Karpas-422 (cell line): Measurements from ENCODE around the gene OR5B3. TPM values are rescaled to one million over a fixed set of nuclear protein-coding genes. Genes with fewer than 3 reads are reported as not detected.
"Not testable (repeated sequence)": the region's sequence is repeated elsewhere in the genome, so short reads cannot be mapped to it uniquely, and the experiment has no call there.

ENCODE experiments used
- DNase-seq: peaks from one replicate; pipeline ENCODE4 v3.0.0-alpha.2; 2015
- H2AFZ ChIP-seq: fragments of 200-600 bp; sonication (generic); 2 replicates; pipeline ENCODE4 v1.6.1; 2014; ENCODE audit warnings: antibody characterized with exemption, low read length, mixed read lengths
- H3K27ac ChIP-seq: fragments of 200-600 bp; sonication (generic); 2 replicates; pipeline ENCODE4 v1.5.1; 2014; ENCODE audit warnings: mild to moderate bottlenecking, low read length, moderate library complexity
- H3K27me3 ChIP-seq: fragments of 200-600 bp; sonication (generic); 2 replicates; pipeline ENCODE4 v1.6.1; 2014; ENCODE audit warnings: low read length, mixed read lengths
- H3K36me3 ChIP-seq: fragments of 200-600 bp; sonication (generic); 2 replicates; pipeline ENCODE4 v1.6.1; 2014; ENCODE audit warnings: low read length, mixed read lengths; ENCODE audit not compliant: insufficient read depth
- H3K4me1 ChIP-seq: fragments of 200-600 bp; sonication (generic); 2 replicates; pipeline ENCODE4 v1.6.1; 2014; ENCODE audit warnings: mild to moderate bottlenecking, low read length, mixed read lengths
- H3K4me2 ChIP-seq: fragments of 200-600 bp; sonication (generic); 2 replicates; pipeline ENCODE4 v1.6.1; 2014; ENCODE audit warnings: low read length, low read depth, mild to moderate bottlenecking; ENCODE audit not compliant: poor library complexity, severe bottlenecking
- H3K4me3 ChIP-seq: fragments of 200-600 bp; sonication (generic); 2 replicates; pipeline ENCODE4 v1.5.1; 2014; ENCODE audit warnings: mild to moderate bottlenecking, antibody characterized with exemption, low read length, mixed read lengths
- H3K79me2 ChIP-seq: fragments of 200-600 bp; sonication (generic); 2 replicates; pipeline ENCODE4 v1.6.1; 2014; ENCODE audit warnings: mild to moderate bottlenecking, low read length, mixed read lengths
- H3K9ac ChIP-seq: fragments of 200-600 bp; sonication (generic); 2 replicates; pipeline ENCODE4 v1.6.0; 2014; ENCODE audit warnings: low read length
- H3K9me2 ChIP-seq: fragments of 200-600 bp; sonication (generic), shearing (Covaris generic); replicated peaks from 2 replicates; pipeline ENCODE4 v1.6.0; 2014; ENCODE audit warnings: mild to moderate bottlenecking, low read length, moderate library complexity; ENCODE audit not compliant: insufficient read depth
- H3K9me3 ChIP-seq: fragments of 300-700, 200-600 bp; sonication (generic); 2 replicates; pipeline ENCODE4 v1.6.1; 2014; ENCODE audit warnings: low read length, mixed read lengths
- H4K20me1 ChIP-seq: fragments of 200-600 bp; sonication (generic); 2 replicates; pipeline ENCODE4 v1.6.1; 2014; ENCODE audit warnings: mild to moderate bottlenecking, antibody characterized with exemption, low read length, low read depth; ENCODE audit not compliant: insufficient read depth
- total RNA-seq: library from RNA; depleted of rRNA; stranded (reverse); fragments of >200 nt; shearing (Covaris generic); gene quantifications from 2 replicates; pipeline ENCODE4 v1.2.3, GENCODE V29; 2014; ENCODE audit warnings: low replicate concordance

The OR5B3 gene
- total RNA-seq, 1 experiment from 2014 or later, result not detected

GRCh38 chr11:58429273-58429672, 22.6 kb upstream of the OR5B3 start:
- no peak overlapping the region for H2AFZ ChIP-seq
- no peak overlapping the region for H3K9ac ChIP-seq
- no peaks in the 10 kb centered on the region for H3K9me3 ChIP-seq
- no peak for DNase-seq
- H3K79me2 ChIP-seq, result no peaks in the 10 kb centered on the region
- H3K9me2 ChIP-seq, result no peaks in the 10 kb centered on the region
- H3K4me2 ChIP-seq, result no peak overlapping the region
- H3K27ac ChIP-seq, result no peak overlapping the region
- H3K4me3 ChIP-seq, result no peak overlapping the region
- no peaks in the 10 kb centered on the region for H3K4me1 ChIP-seq
- H4K20me1 ChIP-seq, result no peaks in the 10 kb centered on the region
- H3K36me3 ChIP-seq, result no peaks in the 10 kb centered on the region
- H3K27me3 ChIP-seq, result no peaks in the 10 kb centered on the region

- Histone ChIP-seq H3K27me3 (no peaks in the 10 kb centered on the region), H3K4me2 (no peak within 1 kb of the TSS), H3K36me3 (no peaks in the 10 kb centered on the region), H3K9me3 (no peaks in the 10 kb centered on the region), H3K4me3 (no peak within 1 kb of the TSS), H3K9me2 (no peaks in the 10 kb centered on the region), H3K4me1 (no peaks in the 10 kb centered on the region), H3K9ac (no peak within 1 kb of the TSS), H4K20me1 (no peaks in the 10 kb centered on the region), H2AFZ (no peak within 1 kb of the TSS), H3K79me2 (no peaks in the 10 kb centered on the region), H3K27ac (no peak within 1 kb of the TSS)
- no peak for DNase-seq
These were observed 21.3 kb upstream of the OR5B3 start, which contains the start of gene OR5B2 for GRCh38 chr11:58428021-58428420. Gene OR5B2 (minus strand): TSS chr11:58428121. CDS start chr11:58423261, 4,860 bp downstream.

- H4K20me1 ChIP-seq, H3K27ac ChIP-seq, H3K4me3 ChIP-seq, H3K27me3 ChIP-seq, H2AFZ ChIP-seq, DNase-seq, H3K9me3 ChIP-seq, H3K36me3 ChIP-seq, H3K9ac ChIP-seq, H3K4me2 ChIP-seq, H3K4me1 ChIP-seq, H3K9me2 ChIP-seq, H3K79me2 ChIP-seq: not testable (repeated sequence)
These were observed 7.1 kb downstream of the OR5B3 start for GRCh38 chr11:58399622-58400021.

GRCh38 chr11:58395581-58395980, 11.1 kb downstream of the OR5B3 start:
- H3K4me1 ChIP-seq, result no peaks in the 10 kb centered on the region
- H3K4me2 ChIP-seq, result no peak overlapping the region
- no peak overlapping the region for H3K9ac ChIP-seq
- H3K9me2 ChIP-seq, result no peaks in the 10 kb centered on the region
- no peak overlapping the region for H3K4me3 ChIP-seq
- no peak overlapping the region for H3K27ac ChIP-seq
- no peaks in the 10 kb centered on the region for H3K27me3 ChIP-seq
- H2AFZ ChIP-seq, result no peak overlapping the region
- H3K9me3 ChIP-seq, result no peaks in the 10 kb centered on the region
- no peak for DNase-seq
- no peaks in the 10 kb centered on the region for H3K79me2 ChIP-seq
- no peaks in the 10 kb centered on the region for H4K20me1 ChIP-seq
- H3K36me3 ChIP-seq, result no peaks in the 10 kb centered on the region

- no peak for DNase-seq
- H2AFZ ChIP-seq, result no peak overlapping the region
- H3K9me3 ChIP-seq, result no peaks in the 10 kb centered on the region
- no peak overlapping the region for H3K27ac ChIP-seq
- H3K9ac ChIP-seq, result no peak overlapping the region
- no peaks in the 10 kb centered on the region for H3K9me2 ChIP-seq
- H4K20me1 ChIP-seq, result no peaks in the 10 kb centered on the region
- H3K27me3 ChIP-seq, result no peaks in the 10 kb centered on the region
- no peaks in the 10 kb centered on the region for H3K4me1 ChIP-seq
- no peaks in the 10 kb centered on the region for H3K79me2 ChIP-seq
- no peak overlapping the region for H3K4me3 ChIP-seq
- H3K36me3 ChIP-seq, result no peaks in the 10 kb centered on the region
- no peak overlapping the region for H3K4me2 ChIP-seq
These were observed 12.5 kb downstream of the OR5B3 start for GRCh38 chr11:58394195-58394594.

GRCh38 chr11:58392746-58393145, 13.9 kb downstream of the OR5B3 start:
- Histone ChIP-seq H3K4me2 (no peak overlapping the region), H3K4me3 (no peak overlapping the region), H3K9ac (no peak overlapping the region)

GRCh38 chr11:58391879-58392278, 14.8 kb downstream of the OR5B3 start:
- H3K4me1 ChIP-seq, result no peaks in the 10 kb centered on the region
- H3K79me2 ChIP-seq, result no peaks in the 10 kb centered on the region
- H4K20me1 ChIP-seq, result no peaks in the 10 kb centered on the region
- no peaks in the 10 kb centered on the region for H3K36me3 ChIP-seq
- H2AFZ ChIP-seq, result no peak overlapping the region
- H3K4me2 ChIP-seq, result no peak overlapping the region
- H3K9ac ChIP-seq, result no peak overlapping the region
- H3K27me3 ChIP-seq, result no peaks in the 10 kb centered on the region
- H3K27ac ChIP-seq, result no peak overlapping the region
- H3K4me3 ChIP-seq, result no peak overlapping the region
- H3K9me3 ChIP-seq, result no peaks in the 10 kb centered on the region
- no peaks in the 10 kb centered on the region for H3K9me2 ChIP-seq
- no peak for DNase-seq

More at GRCh38 chr11:58392746-58393145, 13.9 kb downstream of the OR5B3 start:
- Histone ChIP-seq H3K4me1 (no peaks in the 10 kb centered on the region), H3K36me3 (no peaks in the 10 kb centered on the region), H3K27me3 (no peaks in the 10 kb centered on the region), H3K9me2 (no peaks in the 10 kb centered on the region), H3K27ac (no peak overlapping the region), H3K79me2 (no peaks in the 10 kb centered on the region), H2AFZ (no peak overlapping the region), H4K20me1 (no peaks in the 10 kb centered on the region), H3K9me3 (no peaks in the 10 kb centered on the region)
- DNase-seq, result no peak

GRCh38 chr11:58390551-58391063, 16.1 kb downstream of the OR5B3 start:
- Histone ChIP-seq H3K9me2 (no peaks in the 10 kb centered on the region), H3K4me3 (no peak overlapping the region), H3K4me1 (no peaks in the 10 kb centered on the region), H3K36me3 (no peaks in the 10 kb centered on the region), H3K4me2 (no peak overlapping the region), H3K27me3 (no peaks in the 10 kb centered on the region), H3K79me2 (no peaks in the 10 kb centered on the region), H3K9ac (no peak overlapping the region), H4K20me1 (no peaks in the 10 kb centered on the region), H2AFZ (no peak overlapping the region), H3K9me3 (no peaks in the 10 kb centered on the region), H3K27ac (no peak overlapping the region)
- no peak for DNase-seq

- H2AFZ ChIP-seq, result no peak within 1 kb of the TSS
- no peaks in the 10 kb centered on the region for H3K9me2 ChIP-seq
- DNase-seq, result no peak
- no peak within 1 kb of the TSS for H3K9ac ChIP-seq
- H3K4me2 ChIP-seq, result no peak within 1 kb of the TSS
- no peaks in the 10 kb centered on the region for H3K9me3 ChIP-seq
- no peaks in the 10 kb centered on the region for H3K36me3 ChIP-seq
- H3K79me2 ChIP-seq, result no peaks in the 10 kb centered on the region
- H3K4me3 ChIP-seq, result no peak within 1 kb of the TSS
- no peak within 1 kb of the TSS for H3K27ac ChIP-seq
- no peaks in the 10 kb centered on the region for H4K20me1 ChIP-seq
- H3K27me3 ChIP-seq, result no peaks in the 10 kb centered on the region
- H3K4me1 ChIP-seq, result no peaks in the 10 kb centered on the region
These were observed 47.7 kb downstream of the OR5B3 start, which contains the start of gene OR5B17 for GRCh38 chr11:58358969-58359368. Gene OR5B17 (minus strand): TSS chr11:58359069. CDS start chr11:58359069, 0 bp downstream.
